Hematopoietic multipotent progenitor cell treated with erythropoietin and hydrocortisone succinate and interleukin-3 and kit ligand, for 6 days (in vitro differentiated cells): ENCODE measurements around the gene SAMD14.

Experiments
- DNase-seq: peaks from one replicate; pipeline ENCODE4 v3.0.0-alpha.2; 2015

SAMD14 gene

GRCh38 chr17:50129728-50130558 lies at the start of gene SAMD14:
SAMD14 (minus strand) TSS chr17:50130160; CDS start chr17:50124959, 5,201 bp downstream.
- DNase-seq = no peak

- DNase-seq = peak; percentile 91
These were observed 48.2 kb upstream of the SAMD14 start for GRCh38 chr17:50177983-50178834.

GRCh38 chr17:50177476-50177875 lies 47.5 kb upstream of the SAMD14 start:
- no peak for DNase-seq

- DNase-seq = no peak
These were observed 46.8 kb upstream of the SAMD14 start for GRCh38 chr17:50176559-50177357.

- no peak for DNase-seq
These were observed 45.3 kb upstream of the SAMD14 start for GRCh38 chr17:50175035-50175807.

- DNase-seq = no peak
These were observed 44.5 kb upstream of the SAMD14 start for GRCh38 chr17:50174444-50174843.

GRCh38 chr17:50173335-50173941 lies 43.5 kb upstream of the SAMD14 start:
- no peak for DNase-seq

GRCh38 chr17:50172936-50173334 lies 43.0 kb upstream of the SAMD14 start:
- DNase-seq = no peak

- DNase-seq = no peak
These were observed 42.2 kb upstream of the SAMD14 start for GRCh38 chr17:50172130-50172529.

GRCh38 chr17:50171371-50172071 lies 41.6 kb upstream of the SAMD14 start:
- no peak for DNase-seq

- no peak for DNase-seq
These were observed 40.9 kb upstream of the SAMD14 start for GRCh38 chr17:50170662-50171370.

- no peak for DNase-seq
These were observed 40.0 kb upstream of the SAMD14 start for GRCh38 chr17:50169881-50170459.

- DNase-seq = peak; percentile 72
These were observed 39.3 kb upstream of the SAMD14 start for GRCh38 chr17:50169121-50169764.

- no peak for DNase-seq
These were observed 38.4 kb upstream of the SAMD14 start for GRCh38 chr17:50168319-50168718.

GRCh38 chr17:50167371-50167770 lies 37.4 kb upstream of the SAMD14 start:
- DNase-seq = no peak

- no peak for DNase-seq
These were observed 36.7 kb upstream of the SAMD14 start for GRCh38 chr17:50166518-50167181.

- no peak for DNase-seq
These were observed 36.0 kb upstream of the SAMD14 start, which contains the start of gene SGCA for GRCh38 chr17:50165867-50166517. SGCA (plus strand) TSS chr17:50166005; CDS start chr17:50166041, 36 bp downstream.

- no peak for DNase-seq
These were observed 35.5 kb upstream of the SAMD14 start for GRCh38 chr17:50165466-50165865.
